GM10248 (cell line): ENCODE results near the gene ALDH3A1.

Source experiments
- CTCF ChIA-PET: fragments of 300-600 bp; sonication (Branson Sonifier 250); formaldehyde crosslinking; extraction: SDS; loops from one replicate; lab custom pipeline; 2021; ENCODE audit warnings: antibody characterized with exemption; lab: Yijun Ruan, JAX
- POLR2A ChIA-PET: fragments of 350-650 bp; sonication (Branson Sonifier 250); formaldehyde crosslinking; extraction: SDS; loops from one replicate; lab custom pipeline; 2020; ENCODE audit warnings: antibody characterized with exemption; lab: Yijun Ruan, JAX
- DNase-seq: peaks from one replicate; pipeline ENCODE4 v3.0.0; 2012; ENCODE audit errors: extremely low spot score
- CTCF ChIP-seq: IDR thresholded peaks from 2 replicates; pipeline ENCODE4 v1.5.1; 2012; ENCODE audit warnings: mild to moderate bottlenecking, low read depth; ENCODE audit errors: extremely low read depth, missing control alignments, control extremely low read depth

The ALDH3A1 gene

GRCh38 chr17:19747829-19748806 lies at the start of gene ALDH3A1:
ALDH3A1 (minus strand) TSS chr17:19748298; CDS start chr17:19745129, 3,169 bp downstream.
- DNase-seq: no peak
- CTCF ChIA-PET: interaction anchor here (0.7 to 12.8 kb wide), 3 partner anchors 17 to 337 kb away, joined by 3 to 162 read pairs (median 3); partner anchors contain the start of gene RNF112
- TF ChIP-seq CTCF: no peak
- POLR2A ChIA-PET: no interaction called here

- no peak for TF ChIP-seq CTCF
- ChIA-PET POLR2A (no interaction called here), CTCF (interaction anchor here (1.3 to 1.5 kb wide), 2 partner anchors 19 to 30 kb away, joined by 3 to 4 read pairs; no protein-coding TSS in a partner anchor)
- no peak for DNase-seq
These were observed 48.4 kb upstream of the ALDH3A1 start for GRCh38 chr17:19796457-19796856.

GRCh38 chr17:19791918-19792550 lies 43.9 kb upstream of the ALDH3A1 start:
- no peak for TF ChIP-seq CTCF
- DNase-seq: no peak
- POLR2A ChIA-PET: interaction anchor here (0.5 kb wide), 1 partner anchor 28 kb away, joined by 9 read pairs; no protein-coding TSS in a partner anchor
- CTCF ChIA-PET: interaction anchor here (0.7 kb wide), 1 partner anchor 45 kb away, joined by 3 read pairs; no protein-coding TSS in a partner anchor

GRCh38 chr17:19787733-19788357 lies 39.7 kb upstream of the ALDH3A1 start:
- no peak for DNase-seq
- ChIA-PET CTCF (interaction anchor here (1.2 to 2.5 kb wide), 3 partner anchors 12 to 128 kb away, joined by 3 to 9 read pairs (median 4); no protein-coding TSS in a partner anchor), POLR2A (no interaction called here)
- TF ChIP-seq CTCF: no peak

- no peak for TF ChIP-seq CTCF
- ChIA-PET CTCF (interaction anchor here (2.5 kb wide), 1 partner anchor 20 kb away, joined by 9 read pairs; no protein-coding TSS in a partner anchor), POLR2A (no interaction called here)
- no peak for DNase-seq
These were observed 37.8 kb upstream of the ALDH3A1 start for GRCh38 chr17:19785854-19786253.
